ENCODE data around the gene HTN1.
"Not testable (repeated sequence)": the region's sequence is repeated elsewhere in the genome, so short reads cannot be mapped to it uniquely, and the experiment has no call there.

DNA sequence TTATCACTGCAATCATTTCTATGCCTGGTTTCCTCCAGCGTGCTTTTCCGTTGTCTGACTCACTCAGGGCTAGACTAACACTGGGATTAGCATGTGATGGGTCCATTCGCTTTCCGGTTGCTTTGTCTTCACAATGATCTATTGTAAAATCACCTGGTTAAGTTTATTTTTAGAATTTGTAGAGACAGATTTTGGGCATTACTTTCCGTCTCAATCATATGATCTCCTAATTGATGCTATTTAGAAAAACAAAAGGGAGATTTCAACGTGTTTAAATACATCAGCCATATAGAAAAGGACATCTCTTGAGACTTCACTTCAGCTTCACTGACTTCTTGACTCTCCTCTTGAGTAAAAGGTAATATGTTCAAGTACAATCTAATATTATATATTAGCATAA is at the start of gene HTN1:
- TF ChIP-seq EZH2 (IDR thresholded peaks at IDR 0.05); POLR2AphosphoS5 (IDR thresholded peaks at IDR 0.05; ENCODE audit: borderline replicate concordance, low read depth, low read length): not testable (repeated sequence)

Measured in SK-N-MC (cell line).